HepG2 (cell line): ENCODE data around the gene PRR30. TPM values are rescaled to one million over a fixed set of nuclear protein-coding genes. Genes with fewer than 3 reads are reported as not detected.

ENCODE experiments used
- ARHGAP35 ChIP-seq: sonication (generic); formaldehyde crosslinking; IDR thresholded peaks from 2 replicates; pipeline ENCODE4 v1.9.0; 2022; ENCODE audit warnings: mild to moderate bottlenecking, inconsistent platforms, moderate library complexity, missing genetic modification reagents, borderline replicate concordance
- BCLAF1 ChIP-seq: fragments of 450-650 bp; IDR thresholded peaks from 2 replicates; pipeline ENCODE4 v1.6.1; 2017; ENCODE audit warnings: mild to moderate bottlenecking
- CHD4 ChIP-seq: fragments of 200-600 bp; sonication (generic); IDR thresholded peaks from 2 replicates; pipeline ENCODE4 v1.7.0; 2017; ENCODE audit warnings: mild to moderate bottlenecking, low read length, borderline replicate concordance
- FOXA3 ChIP-seq: IDR thresholded peaks from 2 replicates; pipeline ENCODE4 v1.6.1; 2016; ENCODE audit warnings: missing genetic modification reagents, missing compliant biosample characterization
- FOXC1 ChIP-seq: sonication (generic); formaldehyde crosslinking; IDR thresholded peaks from 2 replicates; pipeline ENCODE4 v1.8.0; 2022; ENCODE audit warnings: mild to moderate bottlenecking, missing genetic modification reagents, borderline replicate concordance
- KLF6 ChIP-seq: IDR thresholded peaks from 2 replicates; pipeline ENCODE4 v1.8.0; 2016; ENCODE audit warnings: missing biosample characterization, missing genetic modification reagents
- NCOA2 ChIP-seq: sonication (generic); formaldehyde crosslinking; IDR thresholded peaks from 2 replicates; pipeline ENCODE4 v1.8.0; 2022; ENCODE audit warnings: inconsistent platforms
- NCOA5 ChIP-seq: sonication (generic); formaldehyde crosslinking; IDR thresholded peaks from 2 replicates; pipeline ENCODE4 v1.4.0; 2020; ENCODE audit warnings: missing genetic modification reagents
- NFAT5 ChIP-seq: sonication (generic); formaldehyde crosslinking; IDR thresholded peaks from 2 replicates; pipeline ENCODE4 v1.4.0; 2020; ENCODE audit warnings: missing genetic modification reagents
- NR2F2 ChIP-seq: IDR thresholded peaks from 2 replicates; pipeline ENCODE4 v1.6.1; 2012; ENCODE audit warnings: low read depth, inconsistent platforms, borderline replicate concordance
- RFX3 ChIP-seq: IDR thresholded peaks from 2 replicates; pipeline ENCODE4 v1.6.1; 2016; ENCODE audit warnings: missing biosample characterization, missing genetic modification reagents
- RFXANK ChIP-seq: IDR thresholded peaks from 2 replicates; pipeline ENCODE4 v1.6.1; 2016
- RFXAP ChIP-seq: sonication (generic); formaldehyde crosslinking; IDR thresholded peaks from 2 replicates; pipeline ENCODE4 v1.4.0; 2020; ENCODE audit warnings: missing genetic modification reagents, borderline replicate concordance
- SNAPC2 ChIP-seq: sonication (generic); formaldehyde crosslinking; IDR thresholded peaks from 2 replicates; pipeline ENCODE4 v1.8.1; 2022; ENCODE audit warnings: mild to moderate bottlenecking, missing genetic modification reagents
- SRSF1 ChIP-seq: fragments of 200-400 bp; formaldehyde crosslinking; optimal IDR thresholded peaks from 2 replicates; pipeline ENCODE3; 2017; ENCODE audit warnings: mild to moderate bottlenecking, low read depth, low read length, moderate library complexity
- TSC22D2 ChIP-seq: sonication (generic); formaldehyde crosslinking; IDR thresholded peaks from 2 replicates; pipeline ENCODE4 v1.5.1; 2020; ENCODE audit warnings: missing genetic modification reagents, mild to moderate bottlenecking, borderline replicate concordance
- ZNF207 ChIP-seq: fragments of 450-650 bp; IDR thresholded peaks from 2 replicates; pipeline ENCODE4 v1.6.1; 2016; ENCODE audit warnings: antibody characterized with exemption, borderline replicate concordance
- ZNF234 ChIP-seq: sonication (generic); formaldehyde crosslinking; conservative IDR thresholded peaks from 2 replicates; pipeline ENCODE4 v1.5.1; 2020; ENCODE audit warnings: mild to moderate bottlenecking, missing genetic modification reagents
- ZNF451 ChIP-seq: sonication (generic); formaldehyde crosslinking; IDR thresholded peaks from 2 replicates; pipeline ENCODE4 v1.5.0; 2020; ENCODE audit warnings: mild to moderate bottlenecking, missing genetic modification reagents
- ZNF761 ChIP-seq: sonication (generic); formaldehyde crosslinking; conservative IDR thresholded peaks from 2 replicates; pipeline ENCODE4 v1.4.0; 2020; ENCODE audit warnings: mild to moderate bottlenecking, missing genetic modification reagents
- polyA plus RNA-seq, 8 experiments: library from polyadenylated mRNA; depleted of rRNA in 3 of 8; stranded (reverse) in 7 of 8; unstranded in 1 of 8; fragments of >200 nt; fragmentation: Illumina TruSeq in 4 of 8; extraction: Trizol in 4 of 8; gene quantifications; 2 replicates each; pipeline versions ENCODE4 v1.2.1 to v1.2.3, GENCODE V29; 2011 to 2016; ENCODE audit warnings: low read depth in 4 of 8, missing spikeins in 1 of 8, mixed read lengths in 1 of 8; ENCODE audit not compliant: insufficient read depth in 1 of 8
- total RNA-seq, 5 experiments: library from RNA; depleted of rRNA; stranded (reverse); fragments of >200 nt; fragmentation: Illumina TruSeq; extraction: Trizol; gene quantifications; 2 replicates each; pipeline ENCODE4 v1.2.3, GENCODE V29; 2016; ENCODE audit warnings: low read depth in 1 of 5
- TF ChIP-seq, protein P1 (sequence below): sonication (generic); formaldehyde crosslinking; IDR thresholded peaks from 2 replicates; pipeline ENCODE4 v1.8.0; 2022; ENCODE audit warnings: mild to moderate bottlenecking, missing genetic modification reagents, borderline replicate concordance

PRR30 gene
- total and polyA plus RNA-seq, 2 of the 13 experiments (the other 11 are each of a cell fraction or from before 2014, with no cell fraction given), result not detected

DNA sequence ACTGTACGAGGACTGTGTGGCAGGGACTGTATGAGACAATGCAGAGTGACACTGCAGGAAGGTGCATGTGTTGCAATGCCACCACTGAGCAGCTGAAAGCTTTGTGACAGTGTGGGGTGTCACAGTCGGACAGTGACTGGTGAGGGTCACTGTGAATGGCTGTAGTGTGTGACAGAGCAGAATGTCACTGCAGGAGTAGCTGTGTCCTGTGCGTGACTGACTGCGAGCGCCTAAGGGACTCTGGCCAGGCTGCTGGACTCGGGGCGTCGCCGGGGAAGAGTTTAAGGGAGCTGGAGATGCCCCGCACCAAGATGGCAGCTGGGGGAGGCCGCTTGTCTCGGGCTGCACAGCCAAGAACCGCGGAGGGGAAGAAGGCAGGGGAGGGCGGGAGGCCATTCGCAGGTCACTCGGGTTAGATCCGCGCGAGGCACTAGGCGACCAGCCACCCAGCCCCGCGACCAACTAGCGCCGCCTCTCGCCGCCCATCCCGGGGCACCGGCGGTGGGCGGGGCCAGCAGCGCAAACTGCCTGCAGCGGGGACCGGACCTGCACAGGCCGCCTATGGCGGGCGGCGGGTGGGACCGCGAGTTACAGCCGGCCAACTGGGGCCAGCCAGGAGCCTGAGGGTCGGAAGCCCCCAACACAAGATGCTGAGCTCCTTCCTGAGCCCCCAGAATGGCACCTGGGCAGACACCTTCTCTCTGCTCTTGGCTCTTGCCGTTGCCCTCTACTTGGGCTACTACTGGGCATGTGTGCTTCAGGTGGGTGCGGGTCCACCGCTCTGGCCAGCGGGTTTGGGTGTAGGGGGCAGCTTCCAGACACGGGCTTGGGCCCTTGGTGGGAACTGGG is 15.7 kb downstream of the PRR30 start, which contains the start of gene ABHD1 (continued):
- TF ChIP-seq BCLAF1 (no peak), ZNF761 (0 out of 2 replicates have a peak, but pooled peaks have one; percentile 52), NR2F2 (no peak), FOXA3 (peak; percentile 5; the same call in 1 of the 2 replicates), NFAT5 (CRISPR knock-in tag) (peak; percentile 59; the same call in 1 of the 2 replicates), ZNF234 (CRISPR knock-in tag) (no peak), ARHGAP35 (no peak; the same call in 1 of the 2 replicates), SRSF1 (peak; percentile 32), ZNF207 (no peak), RFXAP (peak; percentile 18; the same call in 1 of the 2 replicates), RFX3 (CRISPR knock-in tag) (no peak), NCOA2 (no peak), TSC22D2 (CRISPR knock-in tag) (no peak; the same call in 1 of the 2 replicates), RFXANK (no peak), NCOA5 (CRISPR knock-in tag) (no peak), KLF6 (CRISPR knock-in tag) (peak; percentile 91), CHD4 (no peak), FOXC1 (CRISPR knock-in tag) (no peak), SNAPC2 (CRISPR knock-in tag) (no peak), ZNF451 (CRISPR knock-in tag) (no peak)
- TF ChIP-seq, protein P1, sequence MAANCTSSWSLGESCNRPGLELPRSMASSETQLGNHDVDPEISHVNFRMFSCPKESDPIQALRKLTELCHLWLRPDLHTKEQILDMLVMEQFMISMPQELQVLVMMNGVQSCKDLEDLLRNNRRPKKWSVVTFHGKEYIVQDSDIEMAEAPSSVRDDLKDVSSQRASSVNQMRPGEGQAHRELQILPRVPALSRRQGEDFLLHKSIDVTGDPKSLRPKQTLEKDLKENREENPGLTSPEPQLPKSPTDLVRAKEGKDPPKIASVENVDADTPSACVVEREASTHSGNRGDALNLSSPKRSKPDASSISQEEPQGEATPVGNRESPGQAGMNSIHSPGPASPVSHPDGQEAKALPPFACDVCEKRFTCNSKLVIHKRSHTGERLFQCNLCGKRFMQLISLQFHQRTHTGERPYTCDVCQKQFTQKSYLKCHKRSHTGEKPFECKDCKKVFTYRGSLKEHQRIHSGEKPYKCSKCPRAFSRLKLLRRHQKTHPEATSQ (CRISPR knock-in tag), result no peak
